CD14-positive monocyte (primary cell): ENCODE results near the gene COX5B. TPM values are rescaled to one million over a fixed set of nuclear protein-coding genes. Genes with fewer than 3 reads are reported as not detected.

Source experiments
- DNase-seq, 3 donors: peaks; one replicate each; pipeline ENCODE4 v3.0.0-alpha.2; 2011 to 2022
- H2AFZ ChIP-seq: 2 replicates; pipeline ENCODE4 v1.6.0; 2012; ENCODE audit warnings: mild to moderate bottlenecking, low read depth, low read length, inconsistent platforms; ENCODE audit not compliant: insufficient read depth, poor library complexity, severe bottlenecking
- H3K27ac ChIP-seq, 2 donors: 1 replicate in 1 of 2; 2 replicates in 1 of 2; pipeline ENCODE4 v1.5.1; 2012 to 2013; ENCODE audit warnings: low read length in 2 of 2, control low read depth in 1 of 2, inconsistent platforms in 1 of 2, low read depth in 1 of 2, mild to moderate bottlenecking in 1 of 2
- H3K27me3 ChIP-seq, 2 donors: one replicate each; pipeline versions ENCODE4 v1.6.0 to v1.6.1; 2011 to 2013; ENCODE audit warnings: low read length in 2 of 2; ENCODE audit not compliant: control insufficient read depth in 2 of 2, insufficient read depth in 2 of 2
- H3K36me3 ChIP-seq, 2 donors: replicated peaks in 1 of 2; 1 replicate in 1 of 2; 2 replicates in 1 of 2; pipeline versions ENCODE4 v1.5.1 to v1.6.1; 2012 to 2013; ENCODE audit warnings: low read length in 2 of 2, control low read depth in 1 of 2, inconsistent platforms in 1 of 2, mild to moderate bottlenecking in 1 of 2; ENCODE audit not compliant: insufficient read depth in 2 of 2, control insufficient read depth in 1 of 2
- H3K4me1 ChIP-seq, 2 donors: 1 replicate in 1 of 2; 2 replicates in 1 of 2; pipeline versions ENCODE4 v1.5.1 to v1.6.1; 2012 to 2013; ENCODE audit warnings: low read length in 2 of 2, control low read depth in 1 of 2, inconsistent platforms in 1 of 2, mild to moderate bottlenecking in 1 of 2, moderate library complexity in 1 of 2; ENCODE audit not compliant: insufficient read depth in 2 of 2, control insufficient read depth in 1 of 2
- H3K4me2 ChIP-seq: replicated peaks from 2 replicates; pipeline ENCODE3; 2012; ENCODE audit warnings: low read length, moderate library complexity, mild to moderate bottlenecking; ENCODE audit not compliant: poor library complexity, severe bottlenecking; ENCODE audit errors: extremely low read depth
- H3K4me3 ChIP-seq, 3 experiments: fragments of 200-600 bp in 1 of 3; sonication (generic) in 1 of 3; replicated peaks in 1 of 3; 1 replicate in 2 of 3; 2 replicates in 1 of 3; pipeline ENCODE4 v1.5.1; 2011 to 2013; ENCODE audit warnings: low read length in 3 of 3, mild to moderate bottlenecking in 3 of 3, control low read depth in 2 of 3, low read depth in 2 of 3, inconsistent platforms in 1 of 3, moderate library complexity in 1 of 3
- H3K79me2 ChIP-seq: 2 replicates; pipeline ENCODE4 v1.6.0; 2012; ENCODE audit warnings: mild to moderate bottlenecking, control low read depth, inconsistent platforms, low read length, moderate library complexity; ENCODE audit not compliant: insufficient read depth
- H3K9ac ChIP-seq: 2 replicates; pipeline ENCODE4 v1.6.0; 2017; ENCODE audit warnings: low read length, mild to moderate bottlenecking; ENCODE audit not compliant: insufficient read depth, poor library complexity, severe bottlenecking
- H3K9me3 ChIP-seq, 2 donors: replicated peaks in 1 of 2; 1 replicate in 1 of 2; 2 replicates in 1 of 2; pipeline versions ENCODE4 v1.5.1 to v1.6.1; 2012 to 2013; ENCODE audit warnings: low read length in 2 of 2, control low read depth in 1 of 2; ENCODE audit not compliant: control insufficient read depth in 1 of 2, insufficient read depth in 1 of 2
- H4K20me1 ChIP-seq: 2 replicates; pipeline ENCODE4 v1.6.0; 2012; ENCODE audit warnings: mild to moderate bottlenecking, low read length, control low read depth, moderate library complexity; ENCODE audit not compliant: insufficient read depth
- H3K27ac Mint-ChIP-seq, 7 donors: one replicate each; pipeline ENCODE4 v1.8.0; 2020; ENCODE audit warnings: mild to moderate bottlenecking in 7 of 7, mixed read lengths in 7 of 7, moderate library complexity in 6 of 7, inconsistent platforms in 2 of 7
- H3K27me3 Mint-ChIP-seq, 3 donors: one replicate each; pipeline ENCODE4 v1.8.0; 2021 to 2022; ENCODE audit warnings: low read depth in 3 of 3, mild to moderate bottlenecking in 3 of 3, mixed read lengths in 3 of 3, moderate library complexity in 3 of 3, inconsistent platforms in 1 of 3
- H3K36me3 Mint-ChIP-seq, 2 donors: one replicate each; pipeline ENCODE4 v1.8.0; 2020; ENCODE audit warnings: mixed read lengths in 2 of 2, inconsistent platforms in 1 of 2, mild to moderate bottlenecking in 1 of 2
- H3K4me1 Mint-ChIP-seq: one replicate; pipeline ENCODE4 v1.8.0; 2020; ENCODE audit warnings: mild to moderate bottlenecking, mixed read lengths
- H3K4me3 Mint-ChIP-seq, 2 donors: one replicate each; pipeline ENCODE4 v1.8.0; 2020; ENCODE audit warnings: mild to moderate bottlenecking in 2 of 2, mixed read lengths in 2 of 2, moderate library complexity in 1 of 2
- H3K9me3 Mint-ChIP-seq, 7 donors: one replicate each; pipeline ENCODE4 v1.8.0; 2020 to 2022; ENCODE audit warnings: mixed read lengths in 7 of 7, mild to moderate bottlenecking in 6 of 7, moderate library complexity in 6 of 7, inconsistent platforms in 2 of 7
- WGBS: methylation state at CpG from one replicate; pipeline ENCODE4 v1.1.5; 2013; ENCODE audit warnings: missing lambda C conversion rate; ENCODE audit not compliant: insufficient coverage; 5-methylcytosine and 5-hydroxymethylcytosine counted together
- intact Hi-C, 2 donors: fragments of 100-400 bp; cut with micrococcal nuclease; formaldehyde crosslinking; loops; one replicate each; pipeline versions ENCODE4 v1.15.0 to v1.15.1; 2023
- polyA plus RNA-seq, 3 donors: library from polyadenylated mRNA; depleted of rRNA in 1 of 3; unstranded in 2 of 3; stranded (reverse) in 1 of 3; fragments of 300-500 nt in 2 of 3; fragments of >200 nt in 1 of 3; fragmentation: Illumina TruSeq in 2 of 3; gene quantifications; 1 replicate in 2 of 3; 2 replicates in 1 of 3; pipeline ENCODE4 v1.2.3, GENCODE V29; 2012 to 2021
- TF ChIP-seq, protein P1 (sequence below): fragments of 200-600 bp; IDR thresholded peaks from one replicate; pipeline ENCODE4 v1.8.0; 2022; ENCODE audit warnings: antibody characterized with exemption, mild to moderate bottlenecking

The COX5B gene
- polyA plus RNA-seq, 3 donors = 215 to 598 (median 546) TPM

DNA sequence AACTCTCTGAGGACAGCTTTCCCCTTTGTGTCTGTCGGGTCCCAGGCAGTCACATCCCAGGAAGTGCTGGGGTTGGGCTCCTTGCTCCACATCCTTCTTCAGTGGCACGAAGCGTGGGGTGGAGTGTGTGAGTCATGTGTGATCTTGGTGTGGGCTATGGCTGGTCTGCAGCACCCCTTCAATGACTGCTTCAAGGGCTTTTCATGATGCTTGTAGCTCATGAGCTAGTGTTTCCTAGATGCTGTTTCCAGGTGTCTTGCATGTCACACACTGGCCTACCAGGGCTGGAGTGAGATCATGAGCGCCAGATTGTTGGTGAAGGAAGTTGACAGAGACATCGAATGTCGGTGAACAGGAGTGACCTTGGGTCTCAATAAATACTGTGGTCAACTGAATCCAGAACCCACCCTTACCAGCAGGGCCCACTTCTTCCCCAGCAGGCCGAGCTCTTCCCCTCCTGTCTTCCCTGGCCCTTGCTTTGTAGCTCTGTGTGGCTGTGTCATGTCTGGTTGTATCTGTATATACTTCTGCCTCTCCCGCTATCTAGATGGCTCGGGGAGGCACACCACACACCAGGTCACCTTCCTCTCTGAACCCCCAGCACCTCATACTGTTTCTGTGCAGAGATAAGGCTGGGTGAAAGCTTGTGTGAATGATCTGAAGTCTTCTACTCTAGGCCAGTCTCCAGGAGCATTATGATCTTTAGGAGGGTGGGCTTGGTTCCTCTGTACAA, 27.5 kb downstream of the COX5B start:
- Histone ChIP-seq H3K9ac (no peak overlapping the region), H3K4me3 (no peak overlapping the region), H4K20me1 (no peaks in the 10 kb centered on the region), H3K27ac (no peak overlapping the region), H3K79me2 (no peaks in the 10 kb centered on the region), H2AFZ (peak overlapping the region; percentile 16), H3K4me1 (no peaks in the 10 kb centered on the region), H3K27me3 (no peaks in the 10 kb centered on the region), H3K36me3 (no peaks in the 10 kb centered on the region), H3K9me3 (no peaks in the 10 kb centered on the region), H3K4me2 (no peak overlapping the region)
- peak in 1 of 3 donors; percentile 44 for DNase-seq
- no peaks in the 10 kb centered on the region for H3K36me3 Mint-ChIP-seq
- peaks cover 0 to 8% (median 6%) of the 10 kb centered on the region in 7 donors for H3K9me3 Mint-ChIP-seq
- H3K27me3 Mint-ChIP-seq = peaks cover 0 to 5% (median 2%) of the 10 kb centered on the region in 3 donors
- WGBS = 6% methylated on average over 2 of the region's 9 CpGs
- intact Hi-C loops = no loop called here
- H3K27ac Mint-ChIP-seq = peak overlapping the region in 1 of 7 donors; percentile 46
- H3K4me1 Mint-ChIP-seq = peaks cover 10% of the 10 kb centered on the region
- TF ChIP-seq, protein P1, sequence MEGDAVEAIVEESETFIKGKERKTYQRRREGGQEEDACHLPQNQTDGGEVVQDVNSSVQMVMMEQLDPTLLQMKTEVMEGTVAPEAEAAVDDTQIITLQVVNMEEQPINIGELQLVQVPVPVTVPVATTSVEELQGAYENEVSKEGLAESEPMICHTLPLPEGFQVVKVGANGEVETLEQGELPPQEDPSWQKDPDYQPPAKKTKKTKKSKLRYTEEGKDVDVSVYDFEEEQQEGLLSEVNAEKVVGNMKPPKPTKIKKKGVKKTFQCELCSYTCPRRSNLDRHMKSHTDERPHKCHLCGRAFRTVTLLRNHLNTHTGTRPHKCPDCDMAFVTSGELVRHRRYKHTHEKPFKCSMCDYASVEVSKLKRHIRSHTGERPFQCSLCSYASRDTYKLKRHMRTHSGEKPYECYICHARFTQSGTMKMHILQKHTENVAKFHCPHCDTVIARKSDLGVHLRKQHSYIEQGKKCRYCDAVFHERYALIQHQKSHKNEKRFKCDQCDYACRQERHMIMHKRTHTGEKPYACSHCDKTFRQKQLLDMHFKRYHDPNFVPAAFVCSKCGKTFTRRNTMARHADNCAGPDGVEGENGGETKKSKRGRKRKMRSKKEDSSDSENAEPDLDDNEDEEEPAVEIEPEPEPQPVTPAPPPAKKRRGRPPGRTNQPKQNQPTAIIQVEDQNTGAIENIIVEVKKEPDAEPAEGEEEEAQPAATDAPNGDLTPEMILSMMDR = no peak
- H3K4me3 Mint-ChIP-seq = no peak overlapping the region

DNA sequence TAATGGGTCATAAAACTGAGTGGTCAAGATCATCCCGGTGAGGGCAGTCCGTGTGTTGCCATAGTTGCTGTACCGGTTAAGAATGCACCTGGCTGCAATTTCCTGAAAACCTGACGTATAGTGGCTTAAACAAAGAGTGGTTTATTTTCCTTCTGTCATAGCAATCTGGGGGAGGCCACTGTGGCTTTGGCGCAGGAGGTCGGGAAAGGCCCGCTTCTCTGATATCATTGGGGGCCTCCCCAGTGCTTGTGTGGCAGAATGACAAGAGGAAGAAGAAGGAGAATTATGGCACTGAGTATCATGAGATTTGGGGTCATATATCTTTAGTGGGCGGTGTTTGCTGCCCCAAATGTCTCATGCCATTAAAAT, 28.0 kb downstream of the COX5B start:
- Mint-ChIP-seq H3K36me3 (no peaks in the 10 kb centered on the region), H3K4me3 (no peak overlapping the region), H3K4me1 (peaks cover 10% of the 10 kb centered on the region), H3K27me3 (peaks cover 0 to 5% (median 2%) of the 10 kb centered on the region in 3 donors), H3K9me3 (peaks cover 0 to 10% (median 8%) of the 10 kb centered on the region in 7 donors), H3K27ac (no peak overlapping the region)
- H3K27ac ChIP-seq = no peak overlapping the region
- H3K9ac ChIP-seq = no peak overlapping the region
- H2AFZ ChIP-seq = no peak overlapping the region
- H4K20me1 ChIP-seq = no peaks in the 10 kb centered on the region
- 13% methylated on average over 7 of the region's 8 CpGs for whole genome bisulfite sequencing
- H3K36me3 ChIP-seq = no peaks in the 10 kb centered on the region
- H3K79me2 ChIP-seq = no peaks in the 10 kb centered on the region
- no peaks in the 10 kb centered on the region for H3K4me1 ChIP-seq
- TF ChIP-seq, protein P1 = no peak
- H3K4me3 ChIP-seq = no peak overlapping the region
- H3K27me3 ChIP-seq = no peaks in the 10 kb centered on the region
- intact Hi-C loops = no loop called here
- no peak overlapping the region for H3K4me2 ChIP-seq
- no peaks in the 10 kb centered on the region for H3K9me3 ChIP-seq
- DNase-seq = no peak
